ENCODE results near the gene TMEM109. TPM values are rescaled to one million over a fixed set of nuclear protein-coding genes. Genes with fewer than 3 reads are reported as not detected.

The TMEM109 gene
- total and polyA plus RNA-seq, 2 of the 8 experiments (the other 6 are each of a cell fraction or from before 2014, with no cell fraction given), result 27.3 to 30.3 TPM

GRCh38 chr11:60946601-60947264 lies 32.8 kb downstream of the TMEM109 start (continued):
- no peak for TF ChIP-seq JUN (IDR thresholded peaks at IDR 0.05; ENCODE audit: low read depth, low read length)
- no peak for TF ChIP-seq KDM1A (IDR thresholded peaks at IDR 0.05; ENCODE audit: borderline replicate concordance, low read length)
- no peak for TF ChIP-seq CBX8 (IDR thresholded peaks at IDR 0.05; ENCODE audit: borderline replicate concordance, low read depth, low read length)
- no peak for TF ChIP-seq TCF12 (IDR thresholded peaks at IDR 0.05; ENCODE audit: low read depth, low read length)
- no peak for TF ChIP-seq PHF8 (conservative IDR thresholded peaks at IDR 0.05; ENCODE audit: low read depth, low read length)
- no peak for TF ChIP-seq EZH2 (IDR thresholded peaks at IDR 0.05; ENCODE audit: low read depth, low read length, severe bottlenecking)
- no peak for TF ChIP-seq RXRA (IDR thresholded peaks at IDR 0.05; ENCODE audit: insufficient read depth, low read depth, low read length)
- TF ChIP-seq, protein P1, sequence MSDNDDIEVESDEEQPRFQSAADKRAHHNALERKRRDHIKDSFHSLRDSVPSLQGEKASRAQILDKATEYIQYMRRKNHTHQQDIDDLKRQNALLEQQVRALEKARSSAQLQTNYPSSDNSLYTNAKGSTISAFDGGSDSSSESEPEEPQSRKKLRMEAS (IDR thresholded peaks at IDR 0.05), result no peak
- no peak for TF ChIP-seq SIX5 (IDR thresholded peaks at IDR 0.05; ENCODE audit: low read depth, low read length)
- TF ChIP-seq, protein P2, sequence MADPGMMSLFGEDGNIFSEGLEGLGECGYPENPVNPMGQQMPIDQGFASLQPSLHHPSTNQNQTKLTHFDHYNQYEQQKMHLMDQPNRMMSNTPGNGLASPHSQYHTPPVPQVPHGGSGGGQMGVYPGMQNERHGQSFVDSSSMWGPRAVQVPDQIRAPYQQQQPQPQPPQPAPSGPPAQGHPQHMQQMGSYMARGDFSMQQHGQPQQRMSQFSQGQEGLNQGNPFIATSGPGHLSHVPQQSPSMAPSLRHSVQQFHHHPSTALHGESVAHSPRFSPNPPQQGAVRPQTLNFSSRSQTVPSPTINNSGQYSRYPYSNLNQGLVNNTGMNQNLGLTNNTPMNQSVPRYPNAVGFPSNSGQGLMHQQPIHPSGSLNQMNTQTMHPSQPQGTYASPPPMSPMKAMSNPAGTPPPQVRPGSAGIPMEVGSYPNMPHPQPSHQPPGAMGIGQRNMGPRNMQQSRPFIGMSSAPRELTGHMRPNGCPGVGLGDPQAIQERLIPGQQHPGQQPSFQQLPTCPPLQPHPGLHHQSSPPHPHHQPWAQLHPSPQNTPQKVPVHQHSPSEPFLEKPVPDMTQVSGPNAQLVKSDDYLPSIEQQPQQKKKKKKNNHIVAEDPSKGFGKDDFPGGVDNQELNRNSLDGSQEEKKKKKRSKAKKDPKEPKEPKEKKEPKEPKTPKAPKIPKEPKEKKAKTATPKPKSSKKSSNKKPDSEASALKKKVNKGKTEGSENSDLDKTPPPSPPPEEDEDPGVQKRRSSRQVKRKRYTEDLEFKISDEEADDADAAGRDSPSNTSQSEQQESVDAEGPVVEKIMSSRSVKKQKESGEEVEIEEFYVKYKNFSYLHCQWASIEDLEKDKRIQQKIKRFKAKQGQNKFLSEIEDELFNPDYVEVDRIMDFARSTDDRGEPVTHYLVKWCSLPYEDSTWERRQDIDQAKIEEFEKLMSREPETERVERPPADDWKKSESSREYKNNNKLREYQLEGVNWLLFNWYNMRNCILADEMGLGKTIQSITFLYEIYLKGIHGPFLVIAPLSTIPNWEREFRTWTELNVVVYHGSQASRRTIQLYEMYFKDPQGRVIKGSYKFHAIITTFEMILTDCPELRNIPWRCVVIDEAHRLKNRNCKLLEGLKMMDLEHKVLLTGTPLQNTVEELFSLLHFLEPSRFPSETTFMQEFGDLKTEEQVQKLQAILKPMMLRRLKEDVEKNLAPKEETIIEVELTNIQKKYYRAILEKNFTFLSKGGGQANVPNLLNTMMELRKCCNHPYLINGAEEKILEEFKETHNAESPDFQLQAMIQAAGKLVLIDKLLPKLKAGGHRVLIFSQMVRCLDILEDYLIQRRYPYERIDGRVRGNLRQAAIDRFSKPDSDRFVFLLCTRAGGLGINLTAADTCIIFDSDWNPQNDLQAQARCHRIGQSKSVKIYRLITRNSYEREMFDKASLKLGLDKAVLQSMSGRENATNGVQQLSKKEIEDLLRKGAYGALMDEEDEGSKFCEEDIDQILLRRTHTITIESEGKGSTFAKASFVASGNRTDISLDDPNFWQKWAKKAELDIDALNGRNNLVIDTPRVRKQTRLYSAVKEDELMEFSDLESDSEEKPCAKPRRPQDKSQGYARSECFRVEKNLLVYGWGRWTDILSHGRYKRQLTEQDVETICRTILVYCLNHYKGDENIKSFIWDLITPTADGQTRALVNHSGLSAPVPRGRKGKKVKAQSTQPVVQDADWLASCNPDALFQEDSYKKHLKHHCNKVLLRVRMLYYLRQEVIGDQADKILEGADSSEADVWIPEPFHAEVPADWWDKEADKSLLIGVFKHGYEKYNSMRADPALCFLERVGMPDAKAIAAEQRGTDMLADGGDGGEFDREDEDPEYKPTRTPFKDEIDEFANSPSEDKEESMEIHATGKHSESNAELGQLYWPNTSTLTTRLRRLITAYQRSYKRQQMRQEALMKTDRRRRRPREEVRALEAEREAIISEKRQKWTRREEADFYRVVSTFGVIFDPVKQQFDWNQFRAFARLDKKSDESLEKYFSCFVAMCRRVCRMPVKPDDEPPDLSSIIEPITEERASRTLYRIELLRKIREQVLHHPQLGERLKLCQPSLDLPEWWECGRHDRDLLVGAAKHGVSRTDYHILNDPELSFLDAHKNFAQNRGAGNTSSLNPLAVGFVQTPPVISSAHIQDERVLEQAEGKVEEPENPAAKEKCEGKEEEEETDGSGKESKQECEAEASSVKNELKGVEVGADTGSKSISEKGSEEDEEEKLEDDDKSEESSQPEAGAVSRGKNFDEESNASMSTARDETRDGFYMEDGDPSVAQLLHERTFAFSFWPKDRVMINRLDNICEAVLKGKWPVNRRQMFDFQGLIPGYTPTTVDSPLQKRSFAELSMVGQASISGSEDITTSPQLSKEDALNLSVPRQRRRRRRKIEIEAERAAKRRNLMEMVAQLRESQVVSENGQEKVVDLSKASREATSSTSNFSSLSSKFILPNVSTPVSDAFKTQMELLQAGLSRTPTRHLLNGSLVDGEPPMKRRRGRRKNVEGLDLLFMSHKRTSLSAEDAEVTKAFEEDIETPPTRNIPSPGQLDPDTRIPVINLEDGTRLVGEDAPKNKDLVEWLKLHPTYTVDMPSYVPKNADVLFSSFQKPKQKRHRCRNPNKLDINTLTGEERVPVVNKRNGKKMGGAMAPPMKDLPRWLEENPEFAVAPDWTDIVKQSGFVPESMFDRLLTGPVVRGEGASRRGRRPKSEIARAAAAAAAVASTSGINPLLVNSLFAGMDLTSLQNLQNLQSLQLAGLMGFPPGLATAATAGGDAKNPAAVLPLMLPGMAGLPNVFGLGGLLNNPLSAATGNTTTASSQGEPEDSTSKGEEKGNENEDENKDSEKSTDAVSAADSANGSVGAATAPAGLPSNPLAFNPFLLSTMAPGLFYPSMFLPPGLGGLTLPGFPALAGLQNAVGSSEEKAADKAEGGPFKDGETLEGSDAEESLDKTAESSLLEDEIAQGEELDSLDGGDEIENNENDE (IDR thresholded peaks at IDR 0.05; ENCODE audit: insufficient replicate concordance, low read length), result no peak
